ENCODE results near the gene ADAMTS6. TPM values are rescaled to one million over a fixed set of nuclear protein-coding genes. Genes with fewer than 3 reads are reported as not detected.

ADAMTS6 gene
- total and polyA plus RNA-seq, 2 of the 13 experiments (the other 11 are each of a cell fraction or from before 2014, with no cell fraction given), result 3.1 to 8.2 TPM

DNA sequence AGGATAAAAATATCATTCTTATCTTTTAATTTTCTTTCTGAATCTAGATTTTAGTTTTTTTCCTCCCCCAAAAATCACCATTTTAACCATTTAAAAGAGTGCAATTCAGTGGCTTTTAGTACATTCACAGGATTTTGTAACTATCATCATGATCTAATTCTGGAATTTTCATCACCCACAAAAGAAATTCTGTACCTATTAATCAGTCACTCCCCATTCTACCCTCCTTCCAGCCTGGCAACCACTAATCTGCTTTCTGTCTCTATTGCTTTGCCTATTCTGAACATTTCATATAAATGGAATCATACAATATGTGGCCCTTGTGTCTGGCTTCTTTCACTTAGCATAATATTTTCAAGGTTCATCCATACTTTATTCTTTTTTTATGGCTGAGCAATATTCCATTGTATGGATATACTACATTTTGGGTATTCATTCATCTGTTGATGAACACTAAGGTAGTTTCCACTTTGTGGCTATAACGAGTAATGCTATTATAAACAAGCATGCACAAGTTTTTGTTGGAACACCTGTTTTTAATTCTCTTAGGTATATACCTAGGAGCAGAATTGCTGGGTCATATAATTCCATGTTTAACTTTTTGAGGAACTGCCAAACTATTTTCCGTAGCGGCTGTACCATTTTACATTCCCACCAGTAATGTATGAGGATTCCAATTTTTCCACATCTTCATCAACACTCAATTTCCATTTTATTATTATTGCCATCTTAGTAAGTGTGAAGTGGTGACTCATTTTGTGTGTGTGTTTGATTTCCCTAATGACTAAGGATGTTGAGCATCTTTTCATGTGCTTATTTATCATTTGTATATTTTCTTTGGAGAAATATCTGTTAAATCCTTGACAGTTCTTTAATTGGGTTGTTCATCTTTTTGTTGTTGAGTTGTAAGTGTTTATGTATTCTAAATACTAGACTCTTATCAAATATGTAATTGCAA, 372.7 kb downstream of the ADAMTS6 start (continued):
- no peak for TF ChIP-seq KLF12 (CRISPR knock-in tag; IDR thresholded peaks at IDR 0.05; ENCODE audit: borderline replicate concordance)
- TF ChIP-seq, protein P1, sequence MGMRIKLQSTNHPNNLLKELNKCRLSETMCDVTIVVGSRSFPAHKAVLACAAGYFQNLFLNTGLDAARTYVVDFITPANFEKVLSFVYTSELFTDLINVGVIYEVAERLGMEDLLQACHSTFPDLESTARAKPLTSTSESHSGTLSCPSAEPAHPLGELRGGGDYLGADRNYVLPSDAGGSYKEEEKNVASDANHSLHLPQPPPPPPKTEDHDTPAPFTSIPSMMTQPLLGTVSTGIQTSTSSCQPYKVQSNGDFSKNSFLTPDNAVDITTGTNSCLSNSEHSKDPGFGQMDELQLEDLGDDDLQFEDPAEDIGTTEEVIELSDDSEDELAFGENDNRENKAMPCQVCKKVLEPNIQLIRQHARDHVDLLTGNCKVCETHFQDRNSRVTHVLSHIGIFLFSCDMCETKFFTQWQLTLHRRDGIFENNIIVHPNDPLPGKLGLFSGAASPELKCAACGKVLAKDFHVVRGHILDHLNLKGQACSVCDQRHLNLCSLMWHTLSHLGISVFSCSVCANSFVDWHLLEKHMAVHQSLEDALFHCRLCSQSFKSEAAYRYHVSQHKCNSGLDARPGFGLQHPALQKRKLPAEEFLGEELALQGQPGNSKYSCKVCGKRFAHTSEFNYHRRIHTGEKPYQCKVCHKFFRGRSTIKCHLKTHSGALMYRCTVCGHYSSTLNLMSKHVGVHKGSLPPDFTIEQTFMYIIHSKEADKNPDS (CRISPR knock-in tag; IDR thresholded peaks at IDR 0.05), result no peak
- TF ChIP-seq ZNF644 (CRISPR knock-in tag; IDR thresholded peaks at IDR 0.05; ENCODE audit: low read depth), result no peak
- TF ChIP-seq EZH2 (conservative IDR thresholded peaks at IDR 0.05; ENCODE audit: low read depth, low read length), result no peak
- no peak for TF ChIP-seq ZNF331 (CRISPR knock-in tag; IDR thresholded peaks at IDR 0.05)
- TF ChIP-seq, protein P2, sequence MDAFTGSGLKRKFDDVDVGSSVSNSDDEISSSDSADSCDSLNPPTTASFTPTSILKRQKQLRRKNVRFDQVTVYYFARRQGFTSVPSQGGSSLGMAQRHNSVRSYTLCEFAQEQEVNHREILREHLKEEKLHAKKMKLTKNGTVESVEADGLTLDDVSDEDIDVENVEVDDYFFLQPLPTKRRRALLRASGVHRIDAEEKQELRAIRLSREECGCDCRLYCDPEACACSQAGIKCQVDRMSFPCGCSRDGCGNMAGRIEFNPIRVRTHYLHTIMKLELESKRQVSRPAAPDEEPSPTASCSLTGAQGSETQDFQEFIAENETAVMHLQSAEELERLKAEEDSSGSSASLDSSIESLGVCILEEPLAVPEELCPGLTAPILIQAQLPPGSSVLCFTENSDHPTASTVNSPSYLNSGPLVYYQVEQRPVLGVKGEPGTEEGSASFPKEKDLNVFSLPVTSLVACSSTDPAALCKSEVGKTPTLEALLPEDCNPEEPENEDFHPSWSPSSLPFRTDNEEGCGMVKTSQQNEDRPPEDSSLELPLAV (CRISPR knock-in tag; conservative IDR thresholded peaks at IDR 0.05; ENCODE audit: low read depth), result no peak
- TF ChIP-seq CBX2 (IDR thresholded peaks at IDR 0.05; ENCODE audit: low read depth, low read length), result no peak
- no peak for TF ChIP-seq CBX2 (CRISPR knock-in tag; IDR thresholded peaks at IDR 0.05; ENCODE audit: low read depth)
- no peak for TF ChIP-seq NFE2 (CRISPR knock-in tag; IDR thresholded peaks at IDR 0.05)
- TF ChIP-seq NFRKB (IDR thresholded peaks at IDR 0.05), result no peak
- TF ChIP-seq, protein P3, sequence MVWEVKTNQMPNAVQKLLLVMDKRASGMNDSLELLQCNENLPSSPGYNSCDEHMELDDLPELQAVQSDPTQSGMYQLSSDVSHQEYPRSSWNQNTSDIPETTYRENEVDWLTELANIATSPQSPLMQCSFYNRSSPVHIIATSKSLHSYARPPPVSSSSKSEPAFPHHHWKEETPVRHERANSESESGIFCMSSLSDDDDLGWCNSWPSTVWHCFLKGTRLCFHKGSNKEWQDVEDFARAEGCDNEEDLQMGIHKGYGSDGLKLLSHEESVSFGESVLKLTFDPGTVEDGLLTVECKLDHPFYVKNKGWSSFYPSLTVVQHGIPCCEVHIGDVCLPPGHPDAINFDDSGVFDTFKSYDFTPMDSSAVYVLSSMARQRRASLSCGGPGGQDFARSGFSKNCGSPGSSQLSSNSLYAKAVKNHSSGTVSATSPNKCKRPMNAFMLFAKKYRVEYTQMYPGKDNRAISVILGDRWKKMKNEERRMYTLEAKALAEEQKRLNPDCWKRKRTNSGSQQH (CRISPR knock-in tag; IDR thresholded peaks at IDR 0.05; ENCODE audit: low read depth), result no peak
